ENCODE results near the gene SPIN1. TPM values are rescaled to one million over a fixed set of nuclear protein-coding genes. Genes with fewer than 3 reads are reported as not detected.

SPIN1 gene
- total and polyA plus RNA-seq, 2 experiments from 2014 or later = 58.4 to 95.3 TPM

GRCh38 chr9:88523056-88523455 is 134.8 kb downstream of the SPIN1 start:
- DNase-seq = peak; percentile 62
- TF ChIP-seq EZH2phosphoT487 (IDR thresholded peaks at IDR 0.05; ENCODE audit: insufficient read depth, low read depth) = no peak
- TF ChIP-seq EZH2 (IDR thresholded peaks at IDR 0.05; ENCODE audit: insufficient read depth, poor library complexity, severe bottlenecking) = no peak
- in situ Hi-C loops (cut with MboI) = no loop called here
- Histone ChIP-seq H3K9me2 (ENCODE audit: insufficient read depth) (no peaks in the 10 kb centered on the region), H3K4me1 (ENCODE audit: insufficient read depth) (peaks cover 15% of the 10 kb centered on the region), H2AFZ (peak overlapping the region; percentile 46), H3K9ac (no peak overlapping the region; the same call in 1 of the 2 replicates), H3F3A (ENCODE audit: insufficient read depth) (peaks cover 6% of the 10 kb centered on the region; the same call in 1 of the 2 replicates), H3K27me3 (replicated peaks; ENCODE audit: insufficient read depth) (no peaks in the 10 kb centered on the region), H3K36me3 (ENCODE audit: low read depth) (no peaks in the 10 kb centered on the region), H3K4me2 (ENCODE audit: unreplicated experiment) (peak overlapping the region; percentile 49), H4K20me1 (ENCODE audit: insufficient read depth) (no peaks in the 10 kb centered on the region), H3K9me3 (ENCODE audit: low read depth) (no peaks in the 10 kb centered on the region), H3K79me2 (ENCODE audit: insufficient read depth) (no peaks in the 10 kb centered on the region), H3K27ac (no peak overlapping the region), H3K4me3 (no peak overlapping the region)
- 46 to 49% methylated on average over 3 of the region's 3 CpGs for WGBS, 2 experiments (ENCODE audit: low coverage in 1 of 2, low lambda C conversion rate in 2 of 2, missing lambda C conversion rate in 2 of 2)

DNA sequence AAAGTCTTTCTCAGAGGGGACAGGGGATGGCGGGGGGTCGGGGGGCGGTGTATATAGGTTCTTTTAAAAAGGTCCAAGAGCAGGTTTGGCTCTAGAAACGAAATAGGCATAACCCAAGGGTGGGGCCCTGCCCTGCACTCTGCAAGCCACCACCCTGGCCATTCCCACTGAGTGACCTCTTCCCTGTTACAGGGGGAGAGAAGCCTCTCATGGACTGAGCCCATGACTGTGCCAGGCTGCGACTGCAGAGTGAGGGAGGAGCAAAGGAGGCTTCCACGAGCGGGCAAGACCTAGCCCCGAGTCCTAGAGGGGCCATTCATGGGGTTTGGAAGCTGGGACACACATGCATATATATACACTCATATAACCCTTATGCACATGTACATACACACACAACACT is 136.7 kb downstream of the SPIN1 start:
- H2AFZ ChIP-seq = no peak overlapping the region
- H3K4me2 ChIP-seq (ENCODE audit: unreplicated experiment) = no peak overlapping the region
- TF ChIP-seq EZH2phosphoT487 (IDR thresholded peaks at IDR 0.05; ENCODE audit: insufficient read depth, low read depth) (no peak), EZH2 (IDR thresholded peaks at IDR 0.05; ENCODE audit: insufficient read depth, poor library complexity, severe bottlenecking) (no peak)
- in situ Hi-C loops (cut with MboI) = no loop called here
- H3K4me1 ChIP-seq (ENCODE audit: insufficient read depth) = peaks cover 29% of the 10 kb centered on the region
- no peak for DNase-seq
- H3F3A ChIP-seq (ENCODE audit: insufficient read depth) = peaks cover 17% of the 10 kb centered on the region
- H3K9me2 ChIP-seq (ENCODE audit: insufficient read depth) = no peaks in the 10 kb centered on the region
- H3K9ac ChIP-seq = no peak overlapping the region
- H3K27ac ChIP-seq = no peak overlapping the region
- no peaks in the 10 kb centered on the region for H4K20me1 ChIP-seq (ENCODE audit: insufficient read depth)
- H3K4me3 ChIP-seq = no peak overlapping the region
- WGBS, 2 experiments (ENCODE audit: low coverage in 1 of 2, low lambda C conversion rate in 2 of 2, missing lambda C conversion rate in 2 of 2) = 95 to 96% methylated on average over 8 of the region's 8 CpGs
- no peaks in the 10 kb centered on the region for H3K79me2 ChIP-seq (ENCODE audit: insufficient read depth)
- no peaks in the 10 kb centered on the region for H3K36me3 ChIP-seq (ENCODE audit: low read depth)
- H3K9me3 ChIP-seq (ENCODE audit: low read depth) = no peaks in the 10 kb centered on the region
- no peaks in the 10 kb centered on the region for H3K27me3 ChIP-seq (replicated peaks; ENCODE audit: insufficient read depth)

GRCh38 chr9:88527618-88528017 is 139.4 kb downstream of the SPIN1 start:
- Histone ChIP-seq H3K27ac (no peak overlapping the region), H3K9me2 (ENCODE audit: insufficient read depth) (no peaks in the 10 kb centered on the region), H3K36me3 (ENCODE audit: low read depth) (no peaks in the 10 kb centered on the region), H3K27me3 (replicated peaks; ENCODE audit: insufficient read depth) (no peaks in the 10 kb centered on the region), H2AFZ (no peak overlapping the region), H3K4me3 (no peak overlapping the region), H3F3A (ENCODE audit: insufficient read depth) (peaks cover 17% of the 10 kb centered on the region), H4K20me1 (ENCODE audit: insufficient read depth) (no peaks in the 10 kb centered on the region), H3K4me2 (ENCODE audit: unreplicated experiment) (no peak overlapping the region), H3K79me2 (ENCODE audit: insufficient read depth) (no peaks in the 10 kb centered on the region), H3K9ac (no peak overlapping the region), H3K9me3 (ENCODE audit: low read depth) (no peaks in the 10 kb centered on the region), H3K4me1 (ENCODE audit: insufficient read depth) (peaks cover 37% of the 10 kb centered on the region)
- TF ChIP-seq EZH2 (IDR thresholded peaks at IDR 0.05; ENCODE audit: insufficient read depth, poor library complexity, severe bottlenecking) (no peak), EZH2phosphoT487 (IDR thresholded peaks at IDR 0.05; ENCODE audit: insufficient read depth, low read depth) (no peak)
- in situ Hi-C loops (cut with MboI) = no loop called here
- 94 to 95% methylated on average over 7 of the region's 7 CpGs for WGBS, 2 experiments (ENCODE audit: low coverage in 1 of 2, low lambda C conversion rate in 2 of 2, missing lambda C conversion rate in 2 of 2)
- DNase-seq = no peak

Other genes starting within 250 kb of the SPIN1 start
- gene SPATA31C2, start 250.0 kb upstream of the SPIN1 start, total RNA-seq (2014; rRNA removed; shearing (Covaris generic)) = not detected in 2 replicates
- gene SPATA31C2, start 250.0 kb upstream of the SPIN1 start, polyA plus RNA-seq (2016; fragmentation: Nextera tagmentation; extraction: Ambion mirVana) = not detected in 2 replicates
- gene NXNL2, start 146.7 kb downstream of the SPIN1 start, total RNA-seq (2014; rRNA removed; shearing (Covaris generic)) = 3.1 TPM in 1 of 2 replicates, not detected in the other
- gene NXNL2, start 146.7 kb downstream of the SPIN1 start, polyA plus RNA-seq (2016; fragmentation: Nextera tagmentation; extraction: Ambion mirVana) = 0.48 and 1.4 TPM in 2 replicates

All from GM23248 (cell line).